ENCODE results near the gene C6orf47.

C6orf47 gene

GRCh38 chr6:31633447-31633846 lies 27.1 kb downstream of the C6orf47 start:
- no peak for DNase-seq (ENCODE audit: low read depth)
- no peak for TF ChIP-seq CTCF (IDR thresholded peaks at IDR 0.05; ENCODE audit: low read length, missing control alignments)
- no peak overlapping the region for H3K4me3 ChIP-seq (replicated peaks; ENCODE audit: low read depth, low read length)

DNA sequence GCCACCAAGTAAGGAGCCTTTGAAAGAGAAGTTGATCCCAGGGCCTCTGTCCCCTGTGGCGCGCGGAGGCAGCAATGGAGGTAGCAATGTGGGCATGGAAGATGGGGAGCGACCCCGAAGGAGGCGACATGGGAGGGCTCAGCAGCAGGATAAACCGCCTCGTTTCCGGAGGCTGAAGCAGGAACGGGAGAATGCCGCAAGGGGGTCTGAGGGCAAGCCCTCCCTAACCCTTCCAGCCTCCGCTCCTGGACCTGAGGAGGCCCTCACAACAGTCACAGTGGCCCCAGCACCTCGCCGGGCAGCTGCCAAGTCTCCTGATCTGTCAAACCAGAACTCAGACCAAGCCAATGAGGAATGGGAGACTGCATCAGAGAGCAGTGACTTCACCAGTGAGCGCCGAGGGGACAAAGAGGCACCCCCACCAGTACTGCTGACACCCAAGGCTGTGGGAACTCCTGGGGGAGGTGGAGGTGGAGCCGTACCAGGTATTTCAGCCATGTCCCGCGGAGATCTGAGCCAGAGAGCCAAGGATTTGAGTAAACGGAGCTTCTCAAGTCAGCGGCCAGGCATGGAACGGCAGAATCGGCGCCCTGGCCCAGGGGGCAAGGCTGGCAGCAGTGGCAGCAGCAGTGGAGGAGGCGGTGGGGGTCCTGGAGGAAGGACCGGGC lies 28.2 kb downstream of the C6orf47 start:
- no peak for DNase-seq (ENCODE audit: low read depth)
- TF ChIP-seq CTCF (IDR thresholded peaks at IDR 0.05; ENCODE audit: low read length, missing control alignments) = no peak
- no peak overlapping the region for H3K4me3 ChIP-seq (replicated peaks; ENCODE audit: low read depth, low read length)

DNA sequence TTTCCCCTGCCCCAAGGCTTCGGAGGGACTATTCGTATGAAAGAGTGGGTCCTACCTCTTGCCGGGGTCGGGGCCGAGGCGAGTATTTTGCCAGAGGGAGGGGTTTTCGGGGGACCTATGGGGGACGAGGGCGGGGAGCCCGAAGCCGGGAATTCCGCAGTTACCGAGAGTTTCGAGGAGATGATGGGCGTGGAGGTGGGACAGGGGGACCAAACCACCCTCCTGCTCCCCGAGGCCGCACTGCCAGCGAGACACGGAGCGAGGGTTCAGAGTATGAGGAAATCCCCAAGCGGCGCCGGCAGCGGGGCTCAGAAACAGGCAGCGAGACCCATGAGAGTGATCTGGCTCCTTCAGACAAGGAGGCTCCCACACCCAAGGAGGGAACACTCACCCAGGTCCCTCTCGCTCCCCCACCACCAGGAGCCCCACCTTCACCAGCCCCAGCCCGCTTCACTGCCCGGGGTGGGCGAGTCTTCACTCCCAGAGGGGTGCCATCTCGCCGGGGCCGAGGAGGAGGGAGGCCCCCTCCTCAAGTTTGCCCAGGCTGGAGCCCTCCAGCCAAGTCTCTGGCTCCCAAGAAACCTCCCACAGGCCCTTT lies 28.8 kb downstream of the C6orf47 start:
- TF ChIP-seq CTCF (IDR thresholded peaks at IDR 0.05; ENCODE audit: low read length, missing control alignments) = no peak
- H3K4me3 ChIP-seq (replicated peaks; ENCODE audit: low read depth, low read length) = no peak overlapping the region
- DNase-seq (ENCODE audit: low read depth) = no peak

GRCh38 chr6:31631209-31631608 lies 29.4 kb downstream of the C6orf47 start:
- no peak overlapping the region for H3K4me3 ChIP-seq (replicated peaks; ENCODE audit: low read depth, low read length)
- no peak for TF ChIP-seq CTCF (IDR thresholded peaks at IDR 0.05; ENCODE audit: low read length, missing control alignments)
- no peak for DNase-seq (ENCODE audit: low read depth)

DNA sequence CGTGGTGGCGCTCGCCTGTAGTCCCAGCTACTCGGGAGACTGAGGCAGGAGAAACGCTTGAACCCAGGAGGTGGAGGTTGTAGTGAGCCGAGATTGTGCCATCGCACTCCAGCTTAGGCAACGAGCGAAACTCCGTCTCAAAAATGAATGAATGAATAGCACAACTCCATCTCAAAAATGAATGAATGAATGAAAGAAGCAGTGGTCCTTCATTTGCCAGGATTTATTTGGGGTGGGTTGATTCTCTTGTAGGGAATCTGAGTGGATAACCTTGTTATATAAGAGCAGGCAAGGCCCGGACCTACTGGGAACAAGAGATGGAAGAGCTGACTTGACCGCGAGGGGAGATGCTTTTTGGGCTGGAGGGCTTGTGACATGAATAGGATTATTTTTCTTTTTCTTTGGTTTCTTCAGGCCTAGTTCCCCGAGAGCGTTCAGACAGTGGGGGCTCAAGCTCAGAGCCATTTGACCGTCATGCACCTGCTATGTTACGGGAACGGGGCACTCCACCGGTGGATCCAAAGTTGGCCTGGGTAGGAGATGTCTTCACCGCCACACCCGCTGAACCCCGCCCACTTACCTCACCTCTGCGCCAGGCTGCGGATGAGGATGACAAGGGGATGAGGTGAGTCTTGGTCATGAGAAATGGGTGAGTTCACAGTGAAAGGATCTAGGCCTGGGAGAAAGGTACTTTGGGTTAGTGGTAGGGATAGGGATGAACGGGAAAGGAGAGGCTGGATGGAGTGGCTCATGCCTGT lies 30.2 kb downstream of the C6orf47 start:
- TF ChIP-seq CTCF (IDR thresholded peaks at IDR 0.05; ENCODE audit: low read length, missing control alignments) = no peak
- DNase-seq (ENCODE audit: low read depth) = no peak
- H3K4me3 ChIP-seq (replicated peaks; ENCODE audit: low read depth, low read length) = no peak overlapping the region

DNA sequence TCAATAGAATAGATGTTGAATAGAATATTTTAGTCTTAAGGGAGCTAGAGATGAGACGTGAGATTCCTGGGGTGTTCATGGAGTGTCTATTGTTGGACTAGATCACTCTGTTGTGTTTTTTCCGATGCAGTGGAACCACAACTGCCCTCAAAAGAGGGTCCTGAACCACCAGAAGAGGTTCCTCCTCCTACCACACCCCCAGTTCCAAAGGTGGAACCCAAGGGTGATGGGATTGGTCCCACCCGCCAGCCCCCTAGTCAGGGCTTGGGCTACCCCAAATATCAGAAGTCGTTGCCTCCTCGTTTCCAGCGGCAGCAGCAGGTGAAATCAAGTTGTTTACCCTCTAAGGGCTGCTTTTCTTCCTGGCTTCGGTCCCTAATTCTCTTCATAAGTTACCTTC lies 31.6 kb downstream of the C6orf47 start:
- H3K4me3 ChIP-seq (replicated peaks; ENCODE audit: low read depth, low read length) = no peak overlapping the region
- DNase-seq (ENCODE audit: low read depth) = no peak
- no peak for TF ChIP-seq CTCF (IDR thresholded peaks at IDR 0.05; ENCODE audit: low read length, missing control alignments)

All from fibroblast of pulmonary artery (primary cell).